ENCODE data around the gene USP3. TPM values are rescaled to one million over a fixed set of nuclear protein-coding genes. Genes with fewer than 3 reads are reported as not detected.

The USP3 gene
- total and polyA plus RNA-seq, 2 of the 13 experiments (the other 11 are each of a cell fraction or from before 2014, with no cell fraction given): 14.3 to 61.2 TPM

DNA sequence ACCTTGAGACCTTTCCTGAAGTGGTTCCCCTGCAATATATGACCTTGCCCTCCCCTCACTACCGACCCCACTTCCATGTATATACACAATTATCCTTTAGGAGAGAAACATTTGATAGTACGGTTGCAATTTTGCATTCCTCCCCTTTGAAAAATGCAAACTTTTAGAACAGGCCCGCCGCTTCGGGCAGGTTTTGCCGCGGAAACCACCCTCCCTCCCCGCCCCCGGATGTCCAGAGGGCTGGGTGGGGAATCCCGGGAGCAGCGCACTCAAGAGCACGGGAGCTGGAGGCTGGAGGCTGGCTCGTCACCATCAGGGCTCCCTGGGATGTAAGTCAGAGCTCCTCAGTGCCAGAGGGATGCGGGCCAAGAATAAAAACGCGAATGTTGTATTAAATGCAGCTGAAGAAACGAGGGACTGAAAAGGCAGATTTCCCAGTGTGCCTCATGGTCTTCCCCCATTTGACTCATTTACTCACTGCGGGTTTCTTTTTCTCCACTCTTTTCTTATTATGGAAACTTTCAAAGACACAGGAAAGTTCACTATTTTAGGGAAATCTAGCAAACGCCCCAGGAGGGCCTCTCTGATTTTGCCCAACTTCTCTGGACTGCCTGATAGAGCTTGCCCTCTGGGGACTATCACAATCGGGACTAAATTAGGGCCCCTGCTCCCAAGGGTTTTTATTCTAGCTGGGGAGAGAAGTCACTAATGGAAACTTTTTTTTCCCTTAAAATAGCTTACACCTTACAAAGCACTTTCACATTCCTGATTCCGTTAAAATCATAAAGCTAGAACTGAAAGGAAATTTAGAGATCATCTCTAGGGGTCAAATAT, 2.9 kb upstream of the USP3 start:
- POLR2A ChIA-PET: interaction anchor here (1.3 to 8.7 kb wide), 5 partner anchors 14 to 98 kb away, joined by 4 to 82 read pairs (median 15); no protein-coding TSS in a partner anchor
- under 1% methylated on average over 15 of the region's 21 CpGs for WGBS (ENCODE audit: low lambda C conversion rate)
- peaks cover 6% of the 10 kb centered on the region for H4K20me1 ChIP-seq (ENCODE audit: insufficient read depth, low read length)
- peak overlapping the region; percentile 89 for H3K4me2 ChIP-seq (ENCODE audit: low read depth, low read length)
- FAIRE-seq: peak; percentile 8
- peak overlapping the region; percentile 93 for H3K27ac ChIP-seq (ENCODE audit: extremely low read length, insufficient read depth, low read length)
- H3K27me3 ChIP-seq (ENCODE audit: control insufficient read depth in 1 of 2, insufficient read depth in 2 of 2, low read length in 2 of 2): no peaks in the 10 kb centered on the region; a peak in 2 of 5 replicates
- peak overlapping the region; percentile 87 for H3K9ac ChIP-seq (ENCODE audit: insufficient read depth, low read depth, low read length)
- H3K4me3 ChIP-seq (replicated peaks in 1 of 3; ENCODE audit: insufficient read depth in 1 of 3, low read depth in 2 of 3, low read length in 3 of 3): peak overlapping the region; percentile 56 to 74 (median 59)
- peak; percentile 38 for DNase-seq (ENCODE audit: low spot score)
- CTCF ChIA-PET (ENCODE audit: low intra/inter-chr PET ratio, low total read pairs): no interaction called here
- no peaks in the 10 kb centered on the region for H3K36me3 ChIP-seq (replicated peaks in 1 of 2; ENCODE audit: control insufficient read depth in 1 of 2, insufficient read depth in 2 of 2, low read length in 2 of 2)
- ATAC-seq: peak; percentile 14; the same call in 1 of the 3 replicates
- H2AFZ ChIP-seq (ENCODE audit: low read length): peak overlapping the region; percentile 90
- H3K79me2 ChIP-seq (ENCODE audit: insufficient read depth, low read length): peaks cover 15% of the 10 kb centered on the region
- in situ Hi-C loops (cut with HindIII; ENCODE audit: extremely low pct_ligation_motif_present, low pct_unique_long_range_greater_than_20kb) (loop anchor here (5.0 kb wide), 1 partner anchor 34 kb away; no protein-coding TSS in a partner anchor), intact Hi-C loops (cut with micrococcal nuclease; ENCODE audit: unreplicated experiment) (no loop called here)
- H3K4me1 ChIP-seq (ENCODE audit: insufficient read depth, low read length): peaks cover 67% of the 10 kb centered on the region
- BruUV-seq (replicated peaks): no TSS peak
- no peaks in the 10 kb centered on the region for H3K9me3 ChIP-seq (ENCODE audit: low read length)
- TF ChIP-seq ZKSCAN8 (CRISPR knock-in tag; IDR thresholded peaks at IDR 0.05; ENCODE audit: borderline replicate concordance): no peak
- TF ChIP-seq ZBTB3 (CRISPR knock-in tag; IDR thresholded peaks at IDR 0.05; ENCODE audit: borderline replicate concordance, low read depth): no peak
- no peak for TF ChIP-seq KMT2A (CRISPR knock-in tag; IDR thresholded peaks at IDR 0.05)
- no peak for TF ChIP-seq TEAD3 (CRISPR knock-in tag; optimal IDR thresholded peaks at IDR 0.05; ENCODE audit: borderline replicate concordance)
- no peak for TF ChIP-seq KDM5B (CRISPR knock-in tag; IDR thresholded peaks at IDR 0.05; ENCODE audit: borderline replicate concordance)
- no peak for TF ChIP-seq SYNCRIP (IDR thresholded peaks at IDR 0.05; ENCODE audit: insufficient read depth, low read depth, low read length)
- TF ChIP-seq FOSL1 (CRISPR knock-in tag; IDR thresholded peaks at IDR 0.05; ENCODE audit: borderline replicate concordance): no peak
- no peak for TF ChIP-seq TARDBP (CRISPR knock-in tag; IDR thresholded peaks at IDR 0.05)
- peak; percentile 42 for TF ChIP-seq HNRNPLL (IDR thresholded peaks at IDR 0.05; ENCODE audit: low read depth, low read length, poor library complexity, severe bottlenecking)
- TF ChIP-seq, protein P1, sequence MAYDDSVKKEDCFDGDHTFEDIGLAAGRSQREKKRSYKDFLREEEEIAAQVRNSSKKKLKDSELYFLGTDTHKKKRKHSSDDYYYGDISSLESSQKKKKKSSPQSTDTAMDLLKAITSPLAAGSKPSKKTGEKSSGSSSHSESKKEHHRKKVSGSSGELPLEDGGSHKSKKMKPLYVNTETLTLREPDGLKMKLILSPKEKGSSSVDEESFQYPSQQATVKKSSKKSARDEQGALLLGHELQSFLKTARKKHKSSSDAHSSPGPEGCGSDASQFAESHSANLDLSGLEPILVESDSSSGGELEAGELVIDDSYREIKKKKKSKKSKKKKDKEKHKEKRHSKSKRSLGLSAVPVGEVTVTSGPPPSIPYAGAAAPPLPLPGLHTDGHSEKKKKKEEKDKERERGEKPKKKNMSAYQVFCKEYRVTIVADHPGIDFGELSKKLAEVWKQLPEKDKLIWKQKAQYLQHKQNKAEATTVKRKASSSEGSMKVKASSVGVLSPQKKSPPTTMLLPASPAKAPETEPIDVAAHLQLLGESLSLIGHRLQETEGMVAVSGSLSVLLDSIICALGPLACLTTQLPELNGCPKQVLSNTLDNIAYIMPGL (CRISPR knock-in tag; IDR thresholded peaks at IDR 0.05; ENCODE audit: borderline replicate concordance in 1 of 2, low read depth in 1 of 2): peak in 1 of 2 experiments; percentile 51; a peak in 1 of 4 replicates
- TF ChIP-seq, protein P2, sequence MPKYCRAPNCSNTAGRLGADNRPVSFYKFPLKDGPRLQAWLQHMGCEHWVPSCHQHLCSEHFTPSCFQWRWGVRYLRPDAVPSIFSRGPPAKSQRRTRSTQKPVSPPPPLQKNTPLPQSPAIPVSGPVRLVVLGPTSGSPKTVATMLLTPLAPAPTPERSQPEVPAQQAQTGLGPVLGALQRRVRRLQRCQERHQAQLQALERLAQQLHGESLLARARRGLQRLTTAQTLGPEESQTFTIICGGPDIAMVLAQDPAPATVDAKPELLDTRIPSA (CRISPR knock-in tag; IDR thresholded peaks at IDR 0.05; ENCODE audit: borderline replicate concordance): no peak
- peak; percentile 40 for TF ChIP-seq TAF1 (CRISPR knock-in tag; IDR thresholded peaks at IDR 0.05)
- TF ChIP-seq, protein P3, sequence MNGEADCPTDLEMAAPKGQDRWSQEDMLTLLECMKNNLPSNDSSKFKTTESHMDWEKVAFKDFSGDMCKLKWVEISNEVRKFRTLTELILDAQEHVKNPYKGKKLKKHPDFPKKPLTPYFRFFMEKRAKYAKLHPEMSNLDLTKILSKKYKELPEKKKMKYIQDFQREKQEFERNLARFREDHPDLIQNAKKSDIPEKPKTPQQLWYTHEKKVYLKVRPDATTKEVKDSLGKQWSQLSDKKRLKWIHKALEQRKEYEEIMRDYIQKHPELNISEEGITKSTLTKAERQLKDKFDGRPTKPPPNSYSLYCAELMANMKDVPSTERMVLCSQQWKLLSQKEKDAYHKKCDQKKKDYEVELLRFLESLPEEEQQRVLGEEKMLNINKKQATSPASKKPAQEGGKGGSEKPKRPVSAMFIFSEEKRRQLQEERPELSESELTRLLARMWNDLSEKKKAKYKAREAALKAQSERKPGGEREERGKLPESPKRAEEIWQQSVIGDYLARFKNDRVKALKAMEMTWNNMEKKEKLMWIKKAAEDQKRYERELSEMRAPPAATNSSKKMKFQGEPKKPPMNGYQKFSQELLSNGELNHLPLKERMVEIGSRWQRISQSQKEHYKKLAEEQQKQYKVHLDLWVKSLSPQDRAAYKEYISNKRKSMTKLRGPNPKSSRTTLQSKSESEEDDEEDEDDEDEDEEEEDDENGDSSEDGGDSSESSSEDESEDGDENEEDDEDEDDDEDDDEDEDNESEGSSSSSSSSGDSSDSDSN (CRISPR knock-in tag; IDR thresholded peaks at IDR 0.05): peak; percentile 78
- 0 out of 2 replicates have a peak, but pooled peaks have one; percentile 29 for TF ChIP-seq ZNF430 (CRISPR knock-in tag; IDR thresholded peaks at IDR 0.05)
- TF ChIP-seq, protein P4, sequence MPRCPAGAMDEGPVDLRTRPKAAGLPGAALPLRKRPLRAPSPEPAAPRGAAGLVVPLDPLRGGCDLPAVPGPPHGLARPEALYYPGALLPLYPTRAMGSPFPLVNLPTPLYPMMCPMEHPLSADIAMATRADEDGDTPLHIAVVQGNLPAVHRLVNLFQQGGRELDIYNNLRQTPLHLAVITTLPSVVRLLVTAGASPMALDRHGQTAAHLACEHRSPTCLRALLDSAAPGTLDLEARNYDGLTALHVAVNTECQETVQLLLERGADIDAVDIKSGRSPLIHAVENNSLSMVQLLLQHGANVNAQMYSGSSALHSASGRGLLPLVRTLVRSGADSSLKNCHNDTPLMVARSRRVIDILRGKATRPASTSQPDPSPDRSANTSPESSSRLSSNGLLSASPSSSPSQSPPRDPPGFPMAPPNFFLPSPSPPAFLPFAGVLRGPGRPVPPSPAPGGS (CRISPR knock-in tag; IDR thresholded peaks at IDR 0.05): 0 out of 2 replicates have a peak, but pooled peaks have one; percentile 15
- 0 out of 2 replicates have a peak, but pooled peaks have one; percentile 32 for TF ChIP-seq ZMAT3 (CRISPR knock-in tag; conservative IDR thresholded peaks at IDR 0.05)

All from HepG2 (cell line).